ENCODE results near the gene OR6C68.
"Not testable (repeated sequence)": the region's sequence is repeated elsewhere in the genome, so short reads cannot be mapped to it uniquely, and the experiment has no call there.

The OR6C68 gene

GRCh38 chr12:55492078-55492477, at the start of gene OR6C68:
OR6C68 (plus strand) TSS chr12:55492378; CDS start chr12:55492378, 0 bp downstream.
- DNase-seq: no peak

DNA sequence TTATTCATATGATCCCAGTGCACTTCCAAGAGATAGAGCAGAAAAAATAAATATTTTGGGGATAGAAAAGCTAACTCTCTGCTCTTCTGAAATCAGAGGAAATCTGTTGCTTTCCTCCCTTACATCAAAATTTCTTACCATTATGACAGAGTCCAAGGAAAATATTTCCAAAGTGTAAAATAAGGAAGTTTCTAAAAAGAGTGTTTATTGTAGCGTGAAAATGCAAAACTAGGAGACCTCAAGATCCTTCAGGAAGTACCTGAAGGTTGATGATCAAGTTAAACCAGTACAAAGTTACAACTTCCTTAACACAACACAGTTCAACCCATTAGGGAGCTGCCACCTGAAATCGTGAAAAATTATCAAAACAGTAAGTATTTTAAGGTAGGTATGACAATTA, 48.4 kb upstream of the OR6C68 start, which contains the start of gene OR6C2:
OR6C2 (plus strand) TSS at position 301 of the 400 bp plus-strand sequence. CDS start 8,138 bp downstream, outside the sequence.
- DNase-seq: no peak

- no peak for DNase-seq
These were observed 46.8 kb upstream of the OR6C68 start for GRCh38 chr12:55445357-55445756.

DNA sequence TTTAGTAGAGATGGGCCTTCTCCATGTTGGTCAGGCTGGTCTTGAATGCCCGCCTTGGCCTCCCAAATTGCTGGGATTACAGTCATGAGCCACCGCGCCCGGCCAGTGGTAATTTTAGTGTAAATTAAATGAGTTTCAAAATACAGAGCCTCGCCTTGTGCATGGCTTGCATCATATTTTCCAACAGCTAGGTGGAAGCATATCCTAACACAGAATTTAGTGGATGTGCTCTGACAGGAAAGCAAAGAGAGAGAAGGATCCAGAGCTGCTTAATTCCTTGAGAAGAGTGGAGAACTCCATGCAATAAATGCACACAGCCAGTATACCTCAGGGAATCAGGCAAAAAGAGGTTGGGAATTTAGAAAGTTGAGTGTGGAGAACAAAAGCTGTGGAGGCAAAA, 45.9 kb upstream of the OR6C68 start:
- DNase-seq: no peak

DNA sequence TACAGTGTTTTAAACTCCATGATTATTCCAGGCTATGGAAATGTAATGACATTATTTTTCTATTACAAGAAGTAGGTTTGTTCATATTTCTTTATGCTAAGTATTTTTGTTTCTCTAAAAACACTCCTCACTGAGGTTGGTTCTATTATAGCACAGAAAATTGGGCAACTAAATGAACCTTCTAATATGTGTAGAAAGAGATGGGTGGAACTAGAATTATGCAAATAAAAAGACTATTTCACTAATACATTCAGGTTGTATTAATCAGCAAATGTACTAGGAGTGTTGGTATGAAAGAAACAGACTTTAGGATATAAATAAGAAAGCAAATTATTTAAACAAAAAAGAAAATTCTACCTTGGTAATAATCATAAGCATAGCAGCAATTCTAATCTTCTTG, 43.4 kb upstream of the OR6C68 start:
- DNase-seq: no peak

DNA sequence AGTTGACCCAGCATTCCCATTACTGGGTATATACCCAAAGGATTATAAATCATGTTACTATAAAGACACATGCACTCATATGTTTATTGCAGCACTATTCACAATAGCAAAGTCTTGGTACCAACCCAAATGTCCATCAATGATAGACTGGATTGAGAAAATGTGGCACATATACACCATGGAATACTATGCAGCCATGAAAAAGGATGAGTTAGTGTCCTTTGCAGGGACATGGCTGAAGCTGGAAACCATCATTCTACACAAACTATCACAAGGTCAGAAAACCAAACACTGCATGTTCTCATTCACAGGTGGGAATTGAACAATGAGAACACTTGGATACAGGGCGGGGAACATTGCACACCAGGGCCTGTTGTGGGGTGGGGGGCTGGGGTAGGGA, 27.3 kb upstream of the OR6C68 start:
- DNase-seq: not testable (repeated sequence)

DNA sequence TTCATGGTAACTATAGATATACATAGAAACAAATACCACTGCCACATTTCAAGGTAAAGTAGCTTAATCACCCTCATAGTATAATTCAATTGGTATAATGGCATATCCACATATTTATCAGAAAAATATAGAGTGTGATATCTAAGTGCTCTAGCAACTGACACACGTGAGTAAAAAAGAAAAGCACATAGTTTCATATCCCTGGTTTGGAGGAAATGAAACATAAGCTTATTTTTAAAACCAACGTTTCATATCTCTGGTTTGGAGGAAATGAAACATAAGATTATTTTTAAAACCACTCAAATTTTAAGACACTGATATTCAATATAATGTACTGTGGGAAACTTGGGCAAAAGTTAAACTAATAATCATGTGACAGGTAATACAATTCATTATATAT, 24.3 kb upstream of the OR6C68 start:
- DNase-seq: no peak

- DNase-seq: no peak
These were observed 22.9 kb upstream of the OR6C68 start for GRCh38 chr12:55469291-55469690.

- DNase-seq: no peak
These were observed 21.9 kb upstream of the OR6C68 start, which contains the start of gene OR6C70 for GRCh38 chr12:55470088-55470829. OR6C70 (minus strand) TSS chr12:55470138; CDS start chr12:55470138, 0 bp downstream.

GRCh38 chr12:55472264-55472663, 19.9 kb upstream of the OR6C68 start:
- no peak for DNase-seq

- DNase-seq: not testable (repeated sequence)
These were observed 13.0 kb upstream of the OR6C68 start for GRCh38 chr12:55479136-55479535.

GRCh38 chr12:55484284-55484683, 7.9 kb upstream of the OR6C68 start:
- not testable (repeated sequence) for DNase-seq

GRCh38 chr12:55495490-55495889, 3.3 kb downstream of the OR6C68 start:
- no peak for DNase-seq

GRCh38 chr12:55499231-55499630, 7.1 kb downstream of the OR6C68 start:
- no peak for DNase-seq

- DNase-seq: no peak
These were observed 7.7 kb downstream of the OR6C68 start for GRCh38 chr12:55499810-55500252.

GRCh38 chr12:55501601-55502000, 9.4 kb downstream of the OR6C68 start:
- DNase-seq: no peak

DNA sequence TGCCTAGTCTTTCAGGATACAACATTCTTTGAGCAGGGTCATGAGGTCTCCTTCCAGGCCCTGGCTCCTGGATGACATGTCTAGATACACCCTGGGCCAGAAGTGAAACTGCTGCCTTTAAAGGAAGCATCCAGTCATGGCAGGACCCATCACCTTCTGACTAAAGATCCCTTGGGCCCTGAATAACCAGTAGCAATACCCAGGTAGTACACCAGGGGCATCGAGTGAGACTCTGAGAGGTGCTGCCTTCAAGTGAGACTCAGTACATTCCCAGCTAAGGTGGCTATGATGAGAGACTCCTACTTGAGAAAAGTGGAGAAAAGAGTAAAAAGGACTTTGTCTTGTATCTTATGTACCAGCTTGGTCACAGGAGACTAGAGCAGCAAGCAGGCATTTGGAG, 23.5 kb downstream of the OR6C68 start:
- no peak for DNase-seq

GRCh38 chr12:55516391-55516790, 24.2 kb downstream of the OR6C68 start:
- no peak for DNase-seq

All from CD4-positive, alpha-beta T cell treated with Interferon gamma for 1 hour (primary cell).